NOMO-1 treated with dmso at 0.1 percent for 144 hours (cell line): Measurements from ENCODE around the gene CBARP.
A peak's percentile ranks its signal among the peaks of the same experiment; 100 is the strongest.
"Not testable (repeated sequence)": the region's sequence is repeated elsewhere in the genome, so short reads cannot be mapped to it uniquely, and the experiment has no call there.

ENCODE experiments used
- DNase-seq: peaks from one replicate; lab custom pipeline; 2025; ENCODE audit not compliant: unreplicated experiment; lab: John Stamatoyannopoulos, UW

CBARP gene

DNA sequence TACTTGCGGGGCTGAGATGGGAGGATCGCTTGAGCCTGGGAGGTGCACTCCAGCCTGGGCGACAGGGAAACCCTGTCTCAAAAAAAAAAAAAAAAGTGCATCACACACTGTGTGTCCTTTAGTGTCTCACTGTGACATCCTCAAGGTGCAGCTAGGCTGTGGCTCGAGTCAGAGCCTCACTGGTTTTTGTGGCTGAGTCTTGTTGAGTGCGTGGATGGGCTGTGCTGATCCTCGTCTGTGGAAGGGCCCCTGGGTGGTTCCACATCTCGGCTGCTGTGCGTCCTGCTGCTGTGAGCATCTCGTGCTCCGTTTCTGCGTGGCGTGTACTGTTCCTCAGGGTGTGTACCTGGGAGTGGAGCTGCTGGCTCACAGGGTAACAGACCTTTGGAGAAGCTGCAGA lies 21.0 kb downstream of the CBARP start:
- no peak for DNase-seq

DNA sequence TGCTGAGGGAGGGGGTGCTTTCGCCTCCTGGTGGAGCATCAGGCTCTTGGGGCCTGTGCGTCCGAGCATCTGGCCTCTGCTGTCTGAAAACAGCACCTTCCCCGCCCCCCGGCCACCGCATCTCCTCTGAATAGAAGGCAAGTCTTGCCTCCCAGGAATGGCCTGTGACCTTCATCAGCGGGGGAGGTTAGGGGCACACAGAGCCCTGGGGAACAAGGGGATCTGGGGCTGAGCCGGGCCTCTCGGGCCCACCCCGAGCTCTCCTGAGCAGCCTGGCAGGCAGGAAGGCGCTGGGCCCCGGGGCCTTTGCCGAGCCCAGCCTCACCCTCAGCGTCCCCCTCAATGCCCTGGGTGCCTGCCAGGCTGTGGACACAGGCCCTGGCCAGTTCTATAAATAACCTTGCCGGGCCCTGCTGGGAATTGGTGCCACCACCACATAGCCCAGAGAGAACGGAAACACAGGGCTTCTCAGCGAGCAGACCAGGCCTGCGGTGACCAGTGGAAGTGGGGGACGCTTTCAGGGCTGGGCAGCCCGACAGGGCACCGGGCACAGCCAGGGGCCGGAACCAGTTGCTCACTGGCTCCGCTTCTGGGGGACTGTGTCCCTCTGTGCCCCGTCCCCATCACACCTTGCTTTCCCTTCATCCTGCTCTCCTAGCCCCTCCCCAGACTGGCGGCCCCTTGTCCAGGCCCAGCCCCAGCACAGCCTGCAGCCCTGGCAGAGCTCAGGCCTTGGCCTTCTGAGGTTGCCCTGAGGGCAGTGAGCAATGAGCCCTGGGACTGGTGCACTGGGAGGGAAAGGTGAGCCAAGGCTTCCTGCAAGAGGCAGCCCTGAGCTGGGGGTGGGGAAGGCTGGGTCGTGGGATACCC lies 22.7 kb downstream of the CBARP start:
- no peak for DNase-seq

DNA sequence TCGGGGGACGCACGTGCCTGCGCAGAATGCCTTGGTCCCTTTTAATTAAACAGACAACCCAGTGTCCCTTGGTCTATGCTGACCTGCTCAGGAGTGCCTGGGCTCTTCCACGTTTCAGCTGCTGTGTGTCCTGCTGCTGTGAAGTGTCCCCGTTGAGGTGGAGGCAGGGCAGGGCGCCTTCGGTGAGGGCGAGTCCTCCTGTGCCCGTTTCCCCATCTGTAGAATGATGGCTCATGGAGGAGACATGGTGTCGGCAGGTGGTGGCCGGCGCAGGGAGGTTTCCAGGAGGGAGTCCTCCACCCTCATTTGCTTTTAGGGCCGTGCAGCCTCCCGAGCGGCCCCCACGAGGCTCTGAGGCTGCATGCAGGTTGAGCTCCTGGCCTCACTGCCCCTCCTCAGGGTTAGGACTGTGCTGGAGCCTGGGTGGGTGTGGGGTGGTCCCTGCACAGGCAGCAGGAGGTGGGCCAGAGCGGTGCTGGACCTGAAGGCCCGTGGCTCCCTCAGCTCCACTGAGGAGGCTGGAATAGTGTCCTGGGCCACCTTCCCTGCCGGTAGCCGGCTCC lies 23.4 kb downstream of the CBARP start:
- no peak for DNase-seq

DNA sequence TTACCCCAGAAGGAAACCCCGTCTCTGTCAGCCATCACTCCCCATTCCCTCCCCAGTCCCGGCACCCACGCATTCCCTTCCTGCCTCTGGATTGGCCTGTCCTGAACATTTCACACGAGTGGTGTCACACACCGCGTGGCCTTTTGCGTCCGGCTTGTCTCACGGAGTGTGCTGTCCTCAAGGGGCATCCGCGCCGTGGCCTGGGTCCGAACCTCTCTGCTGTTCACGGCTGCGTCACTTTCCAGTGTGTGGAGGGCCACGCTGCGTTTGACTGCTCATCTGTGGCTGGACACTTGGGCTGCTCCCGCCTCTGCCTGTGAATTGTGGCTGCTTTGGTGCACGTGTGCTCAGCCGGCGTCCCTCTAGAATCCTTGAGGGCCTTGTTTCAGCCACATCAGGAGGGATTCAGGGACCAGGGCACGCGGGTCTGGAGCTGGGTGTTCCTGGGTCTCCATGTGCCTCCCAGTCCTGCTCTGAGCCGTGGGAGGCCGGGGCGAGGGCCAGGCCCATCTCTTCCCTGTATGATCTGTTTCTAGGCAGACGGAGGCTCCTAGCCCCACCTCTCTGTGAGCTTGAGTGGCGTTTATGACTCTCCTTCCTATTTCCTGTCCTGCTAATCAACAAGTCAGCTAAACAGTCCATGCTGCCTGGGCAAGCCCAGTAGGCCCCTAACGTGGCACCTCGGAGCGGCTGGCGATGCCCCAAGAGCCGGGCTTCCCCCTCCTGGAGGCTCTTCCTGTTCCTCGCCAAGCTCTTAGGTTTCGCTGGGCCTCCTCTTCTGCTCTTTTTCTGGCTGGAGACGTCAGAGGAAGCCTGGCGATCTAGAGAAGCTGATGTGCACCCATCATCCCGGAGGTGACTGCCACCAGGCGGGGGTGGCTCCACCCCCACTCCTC lies 24.2 kb downstream of the CBARP start:
- DNase-seq: peak; percentile 71

DNA sequence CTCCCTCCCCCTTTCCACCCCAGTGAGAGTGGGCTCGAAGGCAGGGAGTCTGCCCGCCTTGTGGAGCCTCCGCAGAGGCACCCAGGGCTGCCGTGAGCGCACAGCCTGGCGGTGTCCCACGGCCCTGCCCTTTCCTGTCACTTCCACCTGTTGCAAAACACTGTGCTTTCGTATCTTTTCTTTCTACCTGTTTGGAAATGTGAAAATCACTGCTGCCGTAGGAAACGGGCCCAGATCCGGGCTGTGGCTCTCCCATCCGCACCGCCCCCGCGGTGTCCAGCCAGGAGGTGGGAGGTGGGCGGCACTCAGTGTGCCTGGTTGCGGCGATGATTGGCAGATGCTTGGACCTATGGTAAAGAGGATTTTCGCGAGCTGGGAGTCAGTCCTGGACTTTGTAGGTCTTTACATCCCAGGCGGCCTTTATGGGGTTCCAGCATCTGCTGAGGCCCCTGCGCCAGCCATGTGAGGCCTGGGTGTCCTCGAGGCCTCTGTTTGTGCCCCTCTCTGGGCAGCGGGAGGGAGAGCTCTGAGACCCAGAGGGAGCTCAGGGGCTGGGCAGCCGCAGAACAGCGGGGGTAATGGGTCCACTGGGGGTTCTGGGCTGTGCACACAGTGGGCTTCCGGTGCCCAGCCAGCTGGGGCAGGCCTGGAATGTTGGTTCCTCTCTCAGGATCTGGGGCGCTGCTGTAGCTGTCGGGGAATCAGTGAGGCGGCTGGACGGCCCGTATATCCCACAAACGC lies 26.1 kb downstream of the CBARP start:
- no peak for DNase-seq

DNA sequence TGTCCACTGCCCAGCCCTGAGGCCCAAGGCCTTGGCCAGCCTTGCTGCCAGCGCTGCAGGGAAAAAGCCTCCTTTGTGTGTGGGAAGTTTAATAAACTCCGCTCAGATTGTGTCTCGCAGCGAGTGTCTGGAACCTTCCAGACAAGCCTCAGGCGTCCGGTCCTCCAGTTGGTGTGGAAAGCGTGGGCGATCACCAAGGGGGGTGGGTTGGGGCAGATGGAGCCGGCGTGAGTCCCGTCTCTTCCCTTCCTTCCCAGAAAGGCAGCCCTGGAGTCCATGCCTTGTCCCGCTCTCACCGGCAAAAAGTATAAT lies 27.6 kb downstream of the CBARP start:
- DNase-seq: no peak

DNA sequence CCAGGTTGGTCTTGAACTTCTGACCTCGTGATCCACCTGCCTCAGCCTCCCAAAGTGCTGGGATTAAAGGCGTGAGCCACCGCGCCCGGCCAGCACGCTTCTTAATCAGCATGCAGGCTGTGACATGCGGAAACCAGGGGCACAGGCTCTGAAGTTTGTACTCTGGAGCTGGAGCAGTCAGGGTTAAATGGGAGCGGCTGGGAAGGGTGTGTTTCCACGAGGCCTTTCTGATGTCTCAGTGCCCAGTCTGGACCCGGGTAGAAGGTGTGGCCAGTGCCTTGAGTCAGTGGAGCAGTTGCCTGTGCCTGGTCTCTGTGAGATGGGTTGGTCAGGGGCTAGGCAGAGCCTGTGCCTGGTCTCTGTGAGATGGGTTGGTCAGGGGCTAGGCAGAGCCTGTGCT lies 29.0 kb downstream of the CBARP start:
- DNase-seq: not testable (repeated sequence)

DNA sequence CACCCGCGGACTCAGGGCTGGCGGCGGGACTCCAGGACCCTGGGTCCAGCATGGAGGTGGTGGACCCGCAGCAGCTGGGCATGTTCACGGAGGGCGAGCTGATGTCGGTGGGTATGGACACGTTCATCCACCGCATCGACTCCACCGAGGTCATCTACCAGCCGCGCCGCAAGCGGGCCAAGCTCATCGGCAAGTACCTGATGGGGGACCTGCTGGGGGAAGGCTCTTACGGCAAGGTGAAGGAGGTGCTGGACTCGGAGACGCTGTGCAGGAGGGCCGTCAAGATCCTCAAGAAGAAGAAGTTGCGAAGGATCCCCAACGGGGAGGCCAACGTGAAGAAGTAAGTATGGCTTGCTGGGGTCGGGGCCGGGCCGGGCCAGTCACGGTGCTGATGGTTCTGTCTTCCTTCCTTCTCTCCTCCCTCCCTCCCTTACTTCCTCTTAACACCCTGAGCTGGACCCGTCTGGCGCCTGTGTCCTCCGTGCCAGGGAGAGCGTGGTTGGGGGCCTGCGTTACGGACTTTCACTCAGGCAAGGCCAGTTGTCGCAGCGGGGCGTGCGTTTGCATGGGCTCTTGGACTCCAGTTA lies 30.8 kb downstream of the CBARP start:
- peak; percentile 38 for DNase-seq

DNA sequence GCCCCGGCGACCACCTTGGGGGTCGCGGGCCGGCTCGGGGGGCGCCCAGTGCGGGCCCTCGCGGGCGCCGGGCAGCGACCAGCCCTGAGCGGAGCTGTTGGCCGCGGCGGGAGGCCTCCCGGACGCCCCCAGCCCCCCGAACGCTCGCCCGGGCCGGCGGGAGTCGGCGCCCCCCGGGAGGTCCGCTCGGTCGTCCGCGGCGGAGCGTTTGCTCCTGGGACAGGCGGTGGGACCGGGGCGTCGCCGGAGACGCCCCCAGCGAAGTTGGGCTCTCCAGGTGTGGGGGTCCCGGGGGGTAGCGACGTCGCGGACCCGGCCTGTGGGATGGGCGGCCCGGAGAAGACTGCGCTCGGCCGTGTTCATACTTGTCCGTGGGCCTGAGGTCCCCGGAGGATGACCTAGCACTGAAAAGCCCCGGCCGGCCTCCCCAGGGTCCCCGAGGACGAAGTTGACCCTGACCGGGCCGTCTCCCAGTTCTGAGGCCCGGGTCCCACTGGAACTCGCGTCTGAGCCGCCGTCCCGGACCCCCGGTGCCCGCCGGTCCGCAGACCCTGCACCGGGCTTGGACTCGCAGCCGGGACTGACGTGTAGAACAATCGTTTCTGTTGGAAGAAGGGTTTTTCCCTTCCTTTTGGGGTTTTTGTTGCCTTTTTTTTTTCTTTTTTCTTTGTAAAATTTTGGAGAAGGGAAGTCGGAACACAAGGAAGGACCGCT lies 31.5 kb downstream of the CBARP start:
- no peak for DNase-seq

DNA sequence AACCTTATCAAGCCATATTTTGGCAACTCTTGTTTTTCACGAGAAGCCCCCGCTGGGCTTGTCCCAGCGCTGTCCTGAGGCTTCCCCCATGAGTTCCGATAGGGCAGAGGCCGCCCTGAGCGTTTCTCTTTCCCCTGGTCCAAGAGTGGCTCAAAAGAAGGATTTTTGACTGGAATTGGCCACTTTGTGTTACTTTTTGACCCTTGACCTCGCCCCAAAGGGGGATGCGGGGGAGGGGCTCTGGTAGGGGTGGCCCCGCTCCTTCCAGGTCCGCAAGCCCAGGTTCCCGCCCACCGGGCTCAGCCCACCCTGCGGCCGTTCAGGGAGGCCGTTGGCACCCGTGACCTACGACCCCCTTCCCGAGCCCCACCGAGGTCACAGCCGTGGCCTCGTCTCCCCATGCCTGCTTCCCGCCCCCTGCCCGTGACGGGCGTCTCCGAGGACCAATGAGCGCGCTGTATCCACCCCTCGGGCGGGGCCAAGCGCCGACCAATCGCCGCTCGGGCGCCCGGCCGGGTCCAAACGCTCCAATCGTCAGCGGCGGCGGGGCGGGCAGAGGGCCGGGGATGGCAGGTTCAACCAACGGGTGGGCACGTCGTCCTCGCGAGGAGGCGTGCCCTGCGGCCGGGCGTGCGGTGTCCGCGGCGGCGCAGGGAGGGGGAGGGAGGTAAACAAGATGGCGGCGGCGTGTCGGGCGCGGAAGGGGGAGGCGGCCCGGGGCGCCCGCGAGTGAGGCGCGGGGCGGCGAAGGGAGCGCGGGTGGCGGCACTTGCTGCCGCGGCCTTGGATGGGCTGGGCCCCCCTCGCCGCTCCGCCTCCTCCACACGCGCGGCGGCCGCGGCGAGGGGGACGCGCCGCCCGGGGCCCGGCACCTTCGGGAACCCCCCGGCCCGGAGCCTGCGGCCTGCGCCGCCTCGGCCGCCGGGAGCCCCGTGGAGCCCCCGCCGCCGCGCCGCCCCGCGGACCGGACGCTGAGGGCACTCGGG lies 32.4 kb downstream of the CBARP start, which contains the start of gene STK11:
TSS of gene STK11 (plus strand) at position 665 of the 986 bp plus-strand sequence. CDS start 1,136 bp downstream, outside the sequence.
- DNase-seq: peak; percentile 98

DNA sequence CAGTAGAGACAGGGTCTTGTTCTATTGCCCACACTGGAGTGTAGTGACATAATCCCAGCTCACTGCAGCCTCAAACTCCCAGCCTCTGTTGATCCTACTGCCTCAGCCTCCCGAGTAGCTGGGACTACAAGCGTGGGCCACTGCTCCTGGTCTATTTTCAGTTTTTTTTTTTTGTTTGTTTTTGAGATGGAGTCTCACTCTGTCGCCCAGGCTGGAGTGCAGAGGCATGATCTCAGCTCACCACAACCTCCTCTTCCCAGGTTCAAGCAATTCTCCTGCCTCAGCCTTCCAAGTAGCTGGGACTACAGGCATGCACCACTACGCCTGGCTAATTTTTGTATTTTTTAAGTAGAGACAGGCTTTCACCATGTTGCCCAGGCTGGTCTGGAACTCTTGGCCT lies 37.2 kb downstream of the CBARP start:
- DNase-seq: not testable (repeated sequence)

DNA sequence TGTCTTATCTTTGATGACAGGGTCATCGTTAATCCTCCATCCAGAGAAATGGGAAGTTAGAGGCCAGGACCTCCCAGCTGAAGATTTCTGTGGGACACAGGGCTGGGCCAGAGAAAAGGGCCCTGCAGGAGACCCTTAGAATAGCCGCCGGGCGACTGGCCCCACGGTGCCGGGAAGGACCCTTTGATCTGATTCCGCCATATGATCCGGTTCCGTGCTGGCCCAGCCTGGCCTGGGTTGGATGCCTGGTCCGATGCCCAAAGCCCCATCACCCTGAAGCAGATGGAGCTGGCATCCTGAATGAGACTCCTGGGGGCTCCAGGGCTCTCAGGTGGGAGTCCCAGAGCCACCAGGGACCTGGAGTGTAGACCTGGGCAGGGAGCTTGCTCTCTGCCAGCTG lies 38.3 kb downstream of the CBARP start:
- no peak for DNase-seq

DNA sequence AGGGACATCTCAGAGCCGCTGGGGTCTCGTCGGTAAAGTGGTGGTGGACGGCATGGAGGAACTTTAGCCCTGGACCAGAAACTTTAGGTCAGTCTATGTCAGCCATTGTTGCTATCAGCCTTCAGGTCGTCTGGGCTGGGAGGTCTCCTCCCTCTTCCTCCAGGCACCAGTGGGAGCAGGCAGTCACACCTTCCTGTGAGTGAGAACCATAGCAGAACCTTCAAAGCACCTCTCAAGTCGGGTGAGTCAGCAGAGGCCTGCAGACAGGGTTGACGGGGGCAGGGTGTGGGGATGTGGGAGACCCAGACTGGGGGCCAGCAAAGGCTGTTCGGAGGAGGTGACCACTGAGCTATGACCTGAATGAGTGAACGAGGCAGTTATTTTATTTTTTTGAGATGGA lies 48.4 kb downstream of the CBARP start:
- DNase-seq: no peak

DNA sequence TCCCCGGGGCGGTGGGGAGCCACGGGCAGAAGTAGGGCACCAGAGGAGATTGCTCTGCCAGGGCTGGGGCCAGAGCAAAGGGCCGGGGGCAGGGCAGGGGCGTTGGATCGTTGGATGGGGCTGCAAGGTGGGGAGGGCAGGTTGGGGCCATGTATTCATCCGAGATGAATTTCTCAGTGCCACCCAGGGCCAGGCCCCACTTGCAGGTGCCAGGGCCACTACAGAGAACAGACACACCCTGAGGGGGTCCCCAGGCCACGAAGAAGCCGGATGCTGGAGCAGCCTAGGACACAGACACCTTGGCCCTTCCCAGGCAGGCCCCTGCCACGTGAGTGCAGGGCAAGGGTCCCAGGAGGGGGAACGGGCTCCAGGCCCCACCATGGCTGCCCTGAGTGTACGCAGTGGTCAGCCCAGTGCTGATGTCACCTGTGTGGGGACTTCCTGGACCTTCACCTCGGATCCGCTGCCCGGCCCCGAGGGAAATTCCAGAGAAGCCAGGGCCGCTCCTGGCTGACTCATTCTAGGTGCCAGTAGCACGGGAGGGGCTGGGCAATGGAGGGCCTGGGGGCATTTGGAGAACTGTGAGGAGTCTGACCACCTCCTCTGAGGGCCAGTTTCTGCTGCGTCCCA lies 54.1 kb downstream of the CBARP start:
- DNase-seq: no peak

DNA sequence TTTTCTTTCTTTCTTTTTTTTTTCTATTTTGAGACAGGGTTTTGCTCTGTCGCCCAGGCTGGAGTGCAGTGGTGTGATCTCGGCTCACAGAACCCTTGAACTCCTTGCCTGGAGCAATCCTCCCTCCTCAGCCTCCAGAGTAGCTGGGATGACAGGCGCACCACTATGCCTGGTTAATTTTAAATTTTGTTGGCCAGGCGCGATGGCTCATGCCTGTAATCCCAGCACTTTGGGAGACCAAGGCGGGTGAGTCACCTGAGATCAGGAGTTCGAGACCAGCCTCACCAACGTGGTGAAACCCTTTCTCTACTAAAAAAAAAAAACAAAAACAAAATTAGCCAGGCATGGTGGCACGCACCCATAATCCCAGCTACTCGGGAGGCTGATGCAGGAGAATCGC lies 55.1 kb downstream of the CBARP start:
- no peak for DNase-seq

DNA sequence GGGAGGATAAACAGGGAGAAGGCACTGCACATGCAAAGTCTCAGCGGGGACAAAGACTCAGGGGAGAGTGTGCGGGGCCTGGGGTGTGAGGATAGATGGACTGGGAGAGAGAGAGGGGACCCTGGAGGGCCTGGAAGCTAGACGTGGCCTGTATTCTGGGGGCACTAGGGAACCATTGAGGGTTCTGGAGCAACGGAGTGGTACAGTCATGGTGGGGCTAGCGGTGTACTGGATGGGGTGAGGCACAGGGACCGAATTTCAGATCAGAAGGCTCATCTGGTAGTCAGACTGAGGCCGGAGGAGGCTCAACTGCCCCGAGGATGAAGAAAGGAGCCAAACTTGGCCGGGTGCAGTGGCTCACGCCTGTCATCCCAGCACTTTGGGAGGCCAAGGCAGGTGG lies 55.7 kb downstream of the CBARP start:
- DNase-seq: no peak

DNA sequence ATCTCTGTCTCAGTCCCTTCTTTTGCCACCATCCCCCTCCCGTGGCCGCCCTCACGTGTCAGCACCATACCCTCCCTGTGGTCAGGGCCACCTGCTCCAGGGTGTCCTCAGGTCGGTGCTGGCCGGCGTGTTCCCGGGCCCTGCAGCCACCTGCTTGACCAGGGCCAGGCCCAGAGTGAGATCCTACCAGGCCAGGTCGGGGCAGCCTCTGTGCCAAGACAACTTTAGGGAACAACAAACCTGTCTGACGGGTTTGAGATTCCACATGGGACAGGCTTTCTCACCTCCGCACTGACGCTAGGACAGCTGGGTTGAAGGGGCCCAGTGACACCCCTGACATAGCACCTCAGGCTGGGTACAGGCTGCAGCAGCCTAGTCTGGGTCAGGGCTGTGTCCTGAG lies 56.2 kb downstream of the CBARP start:
- no peak for DNase-seq
